HG03039 (cell line): ENCODE data around the gene TMEM117.
"Not testable (repeated sequence)": the region's sequence is repeated elsewhere in the genome, so short reads cannot be mapped to it uniquely, and the experiment has no call there.

Experiments
- ATAC-seq: cut with Tn5 transposase; IDR thresholded peaks from one replicate; pipeline ENCODE4 v1.9.1; 2021; ENCODE audit warnings: mild to moderate bottlenecking, moderate library complexity; ENCODE audit not compliant: unreplicated experiment

TMEM117 gene

DNA sequence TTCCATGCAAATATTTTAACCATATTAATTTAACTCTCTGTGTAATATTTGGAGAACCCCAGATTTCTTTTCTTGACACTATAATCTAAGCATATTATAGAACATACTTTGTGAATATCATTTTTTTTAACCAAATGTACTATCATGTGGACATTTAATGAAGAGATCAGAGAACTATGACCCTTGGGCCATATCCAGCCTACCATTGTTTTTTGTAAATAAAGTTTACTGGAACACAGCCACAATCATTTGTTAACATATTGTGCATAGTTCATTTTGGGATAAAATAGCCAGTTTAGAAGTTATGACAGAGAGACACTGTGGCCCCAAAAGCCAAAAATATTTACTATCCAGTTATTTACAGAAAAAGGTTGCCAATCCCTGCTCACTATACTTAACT lies 338.2 kb downstream of the TMEM117 start:
- no peak for ATAC-seq

- peak; percentile 84 for ATAC-seq
Observed at GRCh38 chr12:44184499-44185206, 348.8 kb downstream of the TMEM117 start.

GRCh38 chr12:44193281-44193680 lies 357.4 kb downstream of the TMEM117 start:
- peak; percentile 99 for ATAC-seq

DNA sequence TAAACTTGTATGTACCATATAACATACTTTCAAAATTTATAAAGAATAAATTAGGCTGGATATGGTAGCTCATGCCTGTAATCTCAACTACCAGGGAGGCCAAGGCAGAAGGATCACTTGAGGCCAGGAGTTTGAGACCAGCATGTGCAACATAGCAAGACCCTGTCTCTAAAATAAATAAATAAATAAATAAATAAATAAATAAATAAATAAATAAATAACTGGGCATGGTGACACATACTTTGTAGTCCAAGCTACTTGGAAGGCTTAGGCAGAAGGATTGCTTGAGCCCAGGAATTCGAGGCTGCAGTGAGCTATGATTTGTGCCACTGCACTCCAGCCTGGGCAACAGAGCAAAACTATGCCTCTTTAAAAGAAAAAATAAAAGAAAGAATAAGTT lies 359.8 kb downstream of the TMEM117 start:
- ATAC-seq, result not testable (repeated sequence)

- ATAC-seq, result no peak
Observed at GRCh38 chr12:44206045-44206444, 370.2 kb downstream of the TMEM117 start.

DNA sequence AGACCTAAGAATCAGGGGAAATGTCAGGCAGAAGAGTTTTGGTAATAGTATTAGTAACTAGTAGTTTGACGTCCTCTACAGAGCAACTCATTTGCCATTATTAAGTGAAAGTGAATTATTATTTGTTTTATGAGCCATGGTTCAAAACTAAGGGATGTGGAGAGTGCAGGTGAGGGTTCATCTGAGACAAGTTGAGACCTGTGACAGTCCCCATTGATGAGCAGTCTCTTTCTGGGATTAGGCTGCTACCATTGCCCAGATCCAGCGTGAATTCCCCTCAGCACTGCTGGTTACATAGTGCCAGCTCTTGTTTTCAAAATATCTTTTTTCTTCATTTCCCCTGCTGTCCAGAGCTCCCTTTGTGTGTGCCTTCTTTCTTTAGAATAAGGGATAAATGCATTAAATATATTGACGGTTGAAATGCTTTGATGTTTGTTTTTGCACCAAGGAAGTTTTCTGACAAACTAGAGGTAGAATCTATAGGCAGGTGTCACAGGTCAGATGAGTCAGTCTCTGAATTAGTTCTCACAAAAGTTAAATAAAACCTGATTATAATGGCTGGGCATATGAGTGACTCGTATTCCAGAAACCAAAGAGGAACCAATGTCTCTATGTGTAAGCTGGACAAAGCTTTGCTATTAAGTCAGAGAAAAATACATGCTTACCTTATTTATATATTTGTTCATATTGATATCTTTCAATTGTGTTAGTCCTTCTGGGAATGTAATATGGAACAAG lies 381.4 kb downstream of the TMEM117 start:
- no peak for ATAC-seq

DNA sequence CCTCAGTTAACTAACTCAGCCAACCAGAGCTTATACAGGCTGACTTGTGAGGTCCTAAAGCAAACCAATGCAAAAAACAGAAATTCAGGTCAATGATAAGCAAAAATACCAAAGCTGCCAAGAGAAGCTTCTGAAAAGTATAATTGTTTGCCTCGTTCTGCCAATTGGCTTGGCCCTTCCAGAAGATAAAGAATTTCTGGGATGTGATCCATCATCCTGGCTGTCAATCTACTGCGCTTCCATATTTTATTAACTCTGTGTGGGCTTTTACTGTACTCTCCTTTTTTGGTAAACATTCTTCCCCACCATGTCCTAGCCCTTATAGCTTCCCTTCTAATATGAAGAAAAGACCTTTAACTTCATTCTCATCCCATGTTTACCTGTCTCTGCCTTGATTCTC lies 387.9 kb downstream of the TMEM117 start:
- no peak for ATAC-seq

DNA sequence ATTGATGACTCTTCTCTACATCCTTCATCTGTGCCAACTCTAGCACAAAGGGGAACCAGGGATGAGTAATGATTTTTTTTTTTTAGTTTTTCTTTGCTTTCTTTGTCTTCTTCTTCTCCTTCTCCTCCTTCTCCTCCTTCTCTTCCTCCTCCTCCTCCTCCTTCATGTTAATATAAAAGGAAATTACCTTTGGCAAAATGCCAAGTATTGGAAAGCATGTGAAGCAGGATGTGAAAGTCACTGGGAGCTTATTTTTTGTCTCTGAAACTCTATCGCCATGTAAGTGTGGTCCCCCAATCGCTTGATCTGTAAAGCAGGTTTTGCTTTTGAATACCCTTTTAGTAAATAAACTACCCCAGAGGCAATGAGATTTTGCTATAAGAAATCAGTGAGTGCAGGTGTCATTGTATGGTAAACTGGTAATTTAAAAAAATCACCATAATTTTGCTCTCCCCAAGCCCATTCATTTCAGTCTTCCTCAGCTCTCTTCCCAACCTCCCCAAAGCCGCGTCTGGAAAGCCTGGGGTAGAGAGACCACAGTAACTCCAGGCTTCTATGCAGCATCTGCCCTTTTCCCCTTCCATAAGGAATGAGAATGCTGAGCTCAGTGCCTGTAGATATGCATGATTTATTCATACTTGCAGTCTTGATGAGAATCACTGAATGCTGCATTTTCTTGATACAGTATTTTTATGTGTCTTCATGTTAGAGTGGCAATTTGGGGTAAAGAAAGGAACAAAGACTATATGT lies 388.7 kb downstream of the TMEM117 start:
- no peak for ATAC-seq

DNA sequence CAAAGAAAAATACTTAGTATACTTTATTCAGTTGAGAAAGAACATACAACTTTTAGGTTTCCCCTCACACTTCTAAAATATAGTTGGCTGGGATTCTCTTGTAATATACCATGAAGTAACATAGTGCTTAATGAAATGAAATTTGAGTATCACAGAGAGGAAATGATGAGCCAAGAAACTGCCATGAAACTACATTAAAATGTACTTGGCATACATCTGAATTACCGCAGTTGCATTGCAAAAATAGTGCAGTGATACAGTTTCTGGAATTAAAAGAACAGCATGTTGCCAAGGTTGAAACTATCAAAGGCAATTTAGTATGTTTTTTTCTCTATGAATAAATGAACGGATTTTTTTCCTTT lies 389.2 kb downstream of the TMEM117 start:
- no peak for ATAC-seq

- no peak for ATAC-seq
Observed at GRCh38 chr12:44227616-44228015, 391.7 kb downstream of the TMEM117 start.

DNA sequence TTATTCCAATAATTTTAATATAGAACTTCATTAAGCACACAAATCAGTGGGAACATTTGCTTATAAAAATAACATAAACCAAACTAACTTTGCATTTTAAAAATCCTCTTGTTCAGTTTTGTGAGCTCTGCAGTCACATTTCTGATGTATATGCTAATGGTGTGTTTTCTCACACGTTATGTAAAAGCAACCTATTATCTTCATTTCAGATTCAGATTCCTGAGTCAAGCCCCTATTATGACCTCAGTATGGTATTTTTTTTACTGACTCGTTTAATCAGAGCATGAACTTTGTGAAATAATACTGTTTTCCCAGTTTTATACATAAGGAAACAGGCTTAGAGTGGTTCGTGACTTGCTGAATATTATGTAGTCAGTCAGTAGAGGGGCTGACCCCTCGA lies 394.0 kb downstream of the TMEM117 start:
- no peak for ATAC-seq

- no peak for ATAC-seq
Observed at GRCh38 chr12:44235674-44236073, 399.8 kb downstream of the TMEM117 start.

GRCh38 chr12:44240186-44240585 lies 404.3 kb downstream of the TMEM117 start:
- ATAC-seq, result no peak

DNA sequence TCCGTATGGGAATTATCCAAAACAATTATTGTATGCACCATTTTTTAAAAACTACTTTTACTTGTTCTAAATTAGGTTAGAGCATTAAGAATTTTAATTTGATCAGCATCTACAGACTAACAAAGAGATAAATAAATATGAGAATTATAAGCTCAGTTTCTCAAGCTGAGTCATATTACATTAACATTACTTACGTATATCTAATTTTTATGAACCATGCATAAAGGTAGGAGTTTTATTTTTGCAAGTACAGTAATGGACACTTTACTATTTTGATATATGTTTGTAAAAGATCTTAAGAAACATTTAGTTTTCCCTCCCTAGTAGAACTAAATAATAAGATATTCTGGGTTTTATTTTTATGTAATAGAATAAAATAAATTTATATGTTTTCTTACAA lies 410.1 kb downstream of the TMEM117 start:
- no peak for ATAC-seq

DNA sequence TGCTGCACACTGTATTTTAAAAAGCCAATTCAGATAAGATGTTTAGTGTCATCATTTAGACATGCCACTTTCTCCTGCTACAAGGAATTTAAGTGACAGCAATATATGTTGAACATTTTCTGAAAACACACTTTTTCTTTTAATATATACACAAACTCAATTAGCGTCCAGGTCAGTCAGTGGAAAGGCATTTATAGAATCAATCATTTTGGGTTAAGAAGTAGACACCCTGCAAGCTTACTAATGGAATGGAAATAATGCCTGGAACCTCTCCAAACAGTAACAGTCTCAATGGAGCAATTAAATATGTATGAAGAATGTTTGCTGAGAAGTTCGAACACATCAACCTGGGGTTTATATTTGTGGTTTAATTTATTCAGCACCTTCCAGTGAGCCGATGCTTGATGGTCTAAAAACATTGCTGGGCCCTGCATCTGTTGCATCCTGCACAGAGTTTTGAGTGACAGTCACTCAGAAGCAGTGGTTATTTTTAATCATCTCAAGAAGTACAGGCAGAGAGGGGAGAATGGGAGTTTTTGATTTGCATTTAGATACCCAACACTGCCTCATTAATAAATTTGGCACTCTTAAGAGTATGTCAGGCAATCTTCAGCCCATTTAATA lies 410.7 kb downstream of the TMEM117 start:
- ATAC-seq, result no peak

GRCh38 chr12:44247588-44247987 lies 411.7 kb downstream of the TMEM117 start:
- no peak for ATAC-seq

DNA sequence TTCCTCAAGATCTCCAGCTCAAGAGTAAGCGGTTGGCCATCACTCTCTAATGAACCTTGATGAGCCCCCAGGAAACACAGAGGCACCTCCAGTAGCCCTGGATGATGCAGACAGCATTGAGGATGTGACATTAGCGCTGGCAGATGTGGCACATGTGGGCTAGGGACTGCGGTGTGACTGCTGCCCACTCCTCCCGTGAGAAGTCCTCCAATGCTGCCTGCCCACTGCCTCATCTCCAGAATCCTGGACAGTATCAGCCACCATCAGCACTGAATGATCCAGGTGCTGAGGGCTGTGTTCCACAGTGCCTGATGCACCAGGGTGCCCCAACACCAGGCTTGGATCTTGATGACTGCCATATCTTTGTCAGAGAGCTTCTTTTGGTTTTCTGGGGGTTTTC lies 412.6 kb downstream of the TMEM117 start:
- no peak for ATAC-seq

GRCh38 chr12:44250440-44250839 lies 414.6 kb downstream of the TMEM117 start:
- ATAC-seq, result not testable (repeated sequence)

- no peak for ATAC-seq
Observed at GRCh38 chr12:44253338-44253856, 417.5 kb downstream of the TMEM117 start.

- ATAC-seq, result no peak
Observed at GRCh38 chr12:44258246-44258645, 422.4 kb downstream of the TMEM117 start.

- no peak for ATAC-seq
Observed at GRCh38 chr12:44259890-44260289, 424.0 kb downstream of the TMEM117 start.
